Endometrial microvascular endothelial cells (primary cell): ENCODE data around the gene RPS28. TPM values are rescaled to one million over a fixed set of nuclear protein-coding genes. Genes with fewer than 3 reads are reported as not detected.
"Not testable (repeated sequence)": the region's sequence is repeated elsewhere in the genome, so short reads cannot be mapped to it uniquely, and the experiment has no call there.

ENCODE experiments used
- in situ Hi-C: cut with HindIII; loops from 2 replicates; pipeline ENCODE4 v1.10.0; 2017; ENCODE audit warnings: low sequenced_read_pairs, low pct_unique_long_range_greater_than_20kb; ENCODE audit errors: inconsistent ontology term
- total RNA-seq: library from RNA; depleted of rRNA; stranded (reverse); fragments of >200 nt; gene quantifications from one replicate; pipeline ENCODE4 v1.2.3, GENCODE V29; 2015; ENCODE audit errors: inconsistent ontology term

The RPS28 gene
- total RNA-seq = 352 TPM

GRCh38 chr19:8321067-8321985 lies at the start of gene RPS28, which contains the start of gene NDUFA7:
RPS28 (plus strand) TSS chr19:8321496; CDS start chr19:8321531, 35 bp downstream.
NDUFA7 (minus strand) TSS chr19:8321375; CDS start chr19:8321358, 17 bp downstream.
- in situ Hi-C loops = no loop called here

GRCh38 chr19:8276508-8276907 lies 44.8 kb upstream of the RPS28 start:
- in situ Hi-C loops = not testable (repeated sequence)

GRCh38 chr19:8291337-8291736 lies 30.0 kb upstream of the RPS28 start:
- in situ Hi-C loops = not testable (repeated sequence)

GRCh38 chr19:8302357-8302691 lies 19.0 kb upstream of the RPS28 start:
- in situ Hi-C loops = no loop called here

- in situ Hi-C loops = no loop called here
Measured at GRCh38 chr19:8302734-8303133, 18.6 kb upstream of the RPS28 start.

GRCh38 chr19:8304841-8305621 lies 16.3 kb upstream of the RPS28 start:
- in situ Hi-C loops = no loop called here

- in situ Hi-C loops = no loop called here
Measured at GRCh38 chr19:8305798-8306197, 15.5 kb upstream of the RPS28 start.

GRCh38 chr19:8306235-8307054 lies 14.9 kb upstream of the RPS28 start:
- in situ Hi-C loops = no loop called here

GRCh38 chr19:8307400-8307964 lies 13.8 kb upstream of the RPS28 start:
- in situ Hi-C loops = no loop called here

- in situ Hi-C loops = no loop called here
Measured at GRCh38 chr19:8307965-8308866, 13.1 kb upstream of the RPS28 start, which contains the start of gene CD320. CD320 (minus strand) TSS chr19:8308358; CDS start chr19:8308290, 68 bp downstream.

GRCh38 chr19:8308891-8309291 lies 12.4 kb upstream of the RPS28 start:
- in situ Hi-C loops = no loop called here

GRCh38 chr19:8310342-8311055 lies 10.8 kb upstream of the RPS28 start:
- in situ Hi-C loops = no loop called here

GRCh38 chr19:8311461-8312260 lies 9.6 kb upstream of the RPS28 start:
- in situ Hi-C loops = no loop called here

- in situ Hi-C loops = not testable (repeated sequence)
Measured at GRCh38 chr19:8314981-8315640, 6.2 kb upstream of the RPS28 start.

- in situ Hi-C loops = no loop called here
Measured at GRCh38 chr19:8316351-8317125, 4.8 kb upstream of the RPS28 start.
